HG03025 (cell line): Measurements from ENCODE around the gene MCRIP1.

Experiments
- ATAC-seq: cut with Tn5 transposase; IDR thresholded peaks from one replicate; pipeline ENCODE4 v1.9.1; 2021; ENCODE audit warnings: mild to moderate bottlenecking, moderate library complexity; ENCODE audit not compliant: unreplicated experiment, low FRiP score

Gene MCRIP1

DNA sequence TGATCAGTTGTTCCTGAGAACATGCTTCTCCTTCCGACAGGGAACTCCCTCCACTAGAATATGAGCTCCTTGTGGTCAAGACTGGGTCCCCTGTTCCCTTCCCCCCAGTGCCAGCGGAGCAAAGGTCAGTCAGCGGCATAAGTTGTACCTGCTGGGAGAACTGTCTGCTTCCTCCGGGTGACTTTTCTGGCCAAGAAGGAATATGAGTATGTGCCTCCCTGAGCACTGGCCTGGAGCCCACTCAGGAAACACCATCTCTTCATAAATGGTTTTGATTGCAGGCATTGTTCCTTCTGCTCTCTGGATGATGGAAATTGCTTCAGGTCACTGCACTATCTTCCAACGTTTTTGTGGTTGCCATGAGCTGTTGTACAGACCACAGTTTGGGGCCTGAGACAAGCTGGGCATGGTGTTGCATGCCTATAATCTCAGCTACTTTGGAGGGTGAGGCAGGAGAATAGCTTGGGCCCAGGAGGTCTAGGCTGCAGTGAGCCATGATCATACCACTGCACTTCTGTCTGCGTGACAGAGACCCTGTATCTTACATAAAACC is 30.1 kb upstream of the MCRIP1 start:
- ATAC-seq = no peak

GRCh38 chr17:81860756-81861568 is 27.9 kb upstream of the MCRIP1 start:
- ATAC-seq = peak; percentile 80

- ATAC-seq = peak; percentile 72
These were observed 27.0 kb upstream of the MCRIP1 start, which contains the start of gene P4HB for GRCh38 chr17:81859906-81860755. P4HB (minus strand) TSS chr17:81860535; CDS start chr17:81860471, 64 bp downstream.

- no peak for ATAC-seq
These were observed 26.1 kb upstream of the MCRIP1 start for GRCh38 chr17:81858967-81859905.

GRCh38 chr17:81858170-81858966 is 25.3 kb upstream of the MCRIP1 start:
- no peak for ATAC-seq

GRCh38 chr17:81854974-81855774 is 22.1 kb upstream of the MCRIP1 start:
- no peak for ATAC-seq

- no peak for ATAC-seq
These were observed 19.1 kb upstream of the MCRIP1 start for GRCh38 chr17:81852237-81852636.

- no peak for ATAC-seq
These were observed 18.3 kb upstream of the MCRIP1 start for GRCh38 chr17:81851423-81851822.

GRCh38 chr17:81849457-81849856 is 16.4 kb upstream of the MCRIP1 start:
- no peak for ATAC-seq

- ATAC-seq = no peak
These were observed 13.9 kb upstream of the MCRIP1 start for GRCh38 chr17:81846743-81847689.

DNA sequence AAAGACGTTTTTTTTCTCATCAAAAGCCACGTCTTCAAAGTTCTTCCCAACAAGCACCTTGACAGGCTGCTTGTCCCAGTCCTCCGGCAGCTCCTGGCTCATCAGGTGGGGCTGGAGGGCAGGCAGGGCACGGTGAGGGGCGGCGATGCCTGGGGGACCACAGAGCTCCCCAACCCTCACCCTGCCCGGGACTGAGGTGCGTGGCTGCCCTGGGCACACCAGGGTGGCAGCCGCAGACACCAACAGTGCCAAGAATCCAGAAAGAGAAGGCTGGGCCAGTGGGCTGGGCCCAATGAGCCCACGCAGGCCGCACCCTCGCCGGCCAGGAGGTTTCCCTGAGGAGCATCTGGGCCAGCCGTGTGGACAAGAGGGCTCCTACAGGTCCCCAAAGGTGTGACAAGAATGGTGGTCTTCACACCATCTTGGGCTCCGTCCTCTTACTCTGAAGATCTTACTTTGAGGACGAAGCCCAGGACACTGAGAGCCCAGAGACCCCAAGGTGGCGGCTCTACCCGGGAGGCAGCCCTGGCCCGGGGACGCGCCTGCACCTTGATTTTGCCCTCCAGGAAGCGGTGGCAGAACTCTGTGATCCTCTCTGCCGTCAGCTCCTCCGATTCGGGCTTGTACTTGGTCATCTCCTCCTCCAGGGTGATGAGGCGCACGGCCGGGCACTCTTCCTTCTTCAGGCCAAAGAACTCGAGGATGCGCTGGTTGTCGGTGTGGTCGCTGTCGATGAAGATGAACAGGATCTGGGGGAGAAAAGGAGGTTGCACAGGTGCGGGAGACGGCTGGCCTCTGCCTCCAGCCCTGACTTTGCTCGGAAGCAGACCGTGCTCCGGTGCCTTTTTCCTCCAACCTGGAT is 13.0 kb upstream of the MCRIP1 start:
- no peak for ATAC-seq

- no peak for ATAC-seq
These were observed 12.3 kb upstream of the MCRIP1 start for GRCh38 chr17:81845361-81845760.

GRCh38 chr17:81844887-81845286 is 11.8 kb upstream of the MCRIP1 start:
- no peak for ATAC-seq

GRCh38 chr17:81844327-81844851 is 11.3 kb upstream of the MCRIP1 start:
- no peak for ATAC-seq

GRCh38 chr17:81843713-81844326 is 10.7 kb upstream of the MCRIP1 start:
- ATAC-seq = no peak
